Measurements from ENCODE around the gene STAT3. TPM values are rescaled to one million over a fixed set of nuclear protein-coding genes. Genes with fewer than 3 reads are reported as not detected.
A peak's percentile ranks its signal among the peaks of the same experiment; 100 is the strongest.

STAT3 gene
- total and polyA plus RNA-seq, 9 of the 15 experiments (the other 6 are each of a cell fraction or from before 2014, with no cell fraction given): 90.0 to 179 (median 114) TPM

- TF ChIP-seq, protein P1, sequence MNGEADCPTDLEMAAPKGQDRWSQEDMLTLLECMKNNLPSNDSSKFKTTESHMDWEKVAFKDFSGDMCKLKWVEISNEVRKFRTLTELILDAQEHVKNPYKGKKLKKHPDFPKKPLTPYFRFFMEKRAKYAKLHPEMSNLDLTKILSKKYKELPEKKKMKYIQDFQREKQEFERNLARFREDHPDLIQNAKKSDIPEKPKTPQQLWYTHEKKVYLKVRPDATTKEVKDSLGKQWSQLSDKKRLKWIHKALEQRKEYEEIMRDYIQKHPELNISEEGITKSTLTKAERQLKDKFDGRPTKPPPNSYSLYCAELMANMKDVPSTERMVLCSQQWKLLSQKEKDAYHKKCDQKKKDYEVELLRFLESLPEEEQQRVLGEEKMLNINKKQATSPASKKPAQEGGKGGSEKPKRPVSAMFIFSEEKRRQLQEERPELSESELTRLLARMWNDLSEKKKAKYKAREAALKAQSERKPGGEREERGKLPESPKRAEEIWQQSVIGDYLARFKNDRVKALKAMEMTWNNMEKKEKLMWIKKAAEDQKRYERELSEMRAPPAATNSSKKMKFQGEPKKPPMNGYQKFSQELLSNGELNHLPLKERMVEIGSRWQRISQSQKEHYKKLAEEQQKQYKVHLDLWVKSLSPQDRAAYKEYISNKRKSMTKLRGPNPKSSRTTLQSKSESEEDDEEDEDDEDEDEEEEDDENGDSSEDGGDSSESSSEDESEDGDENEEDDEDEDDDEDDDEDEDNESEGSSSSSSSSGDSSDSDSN (IDR thresholded peaks at IDR 0.05; ENCODE audit: borderline replicate concordance in 1 of 2, low read depth in 2 of 2, low read length in 2 of 2): peak; percentile 50 to 92; a peak in 3 of 4 replicates
- TF ChIP-seq ILK (tag; IDR thresholded peaks at IDR 0.05; ENCODE audit: borderline replicate concordance, low read depth) (no peak), TBP (optimal IDR thresholded peaks at IDR 0.05; ENCODE audit: low read depth, low read length) (peak; percentile 69), ZNF583 (CRISPR knock-in tag; IDR thresholded peaks at IDR 0.05) (no peak), TAF9B (IDR thresholded peaks at IDR 0.05; ENCODE audit: partially characterized antibody) (peak; percentile 73), TAL1 (IDR thresholded peaks at IDR 0.05) (peak; percentile 34; the same call in 1 of the 2 replicates), ZNF263 (CRISPR knock-in tag; IDR thresholded peaks at IDR 0.05; ENCODE audit: borderline replicate concordance) (no peak), CREB1 (IDR thresholded peaks at IDR 0.05) (peak; percentile 16; the same call in 1 of the 2 replicates), CREB1 (CRISPR knock-in tag; IDR thresholded peaks at IDR 0.05) (no peak), TBL1XR1 (IDR thresholded peaks at IDR 0.05; ENCODE audit: low read length in 2 of 2) (0 out of 4 replicates have a peak, but pooled peaks of 1 of the 2 experiments have one; percentile 9), NEUROD1 (IDR thresholded peaks at IDR 0.05; ENCODE audit: borderline replicate concordance, low read depth, low read length, partially characterized antibody) (peak; percentile 17), ZNF830 (CRISPR knock-in tag; IDR thresholded peaks at IDR 0.05) (no peak), EHMT2 (IDR thresholded peaks at IDR 0.05) (no peak), ZBED1 (IDR thresholded peaks at IDR 0.05) (peak; percentile 50; the same call in 1 of the 2 replicates), TRIM28 (IDR thresholded peaks at IDR 0.05) (no peak), PREB (CRISPR knock-in tag; IDR thresholded peaks at IDR 0.05) (0 out of 2 replicates have a peak, but pooled peaks have one; percentile 48)
Observed at GRCh38 chr17:42275527-42276358, 112.5 kb downstream of the STAT3 start (continued).
